ENCODE data around the gene BAZ2B.
"Not testable (repeated sequence)": the region's sequence is repeated elsewhere in the genome, so short reads cannot be mapped to it uniquely, and the experiment has no call there.

BAZ2B gene

GRCh38 chr2:159635006-159635789, 18.9 kb upstream of the BAZ2B start:
- peaks cover 10% of the 10 kb centered on the region for H3K9me3 Mint-ChIP-seq
- H3K36me3 Mint-ChIP-seq, result peaks cover 10% of the 10 kb centered on the region
- DNase-seq (ENCODE audit: low spot score in 2 of 2) (no peak), ATAC-seq (ENCODE audit: low read depth) (no peak)
- no peaks in the 10 kb centered on the region for H3K27me3 Mint-ChIP-seq
- no peak overlapping the region for H3K4me3 Mint-ChIP-seq
- H3K4me1 Mint-ChIP-seq, result no peaks in the 10 kb centered on the region
- no peak overlapping the region for H3K27ac Mint-ChIP-seq

GRCh38 chr2:159633219-159633618, 16.9 kb upstream of the BAZ2B start:
- Mint-ChIP-seq H3K27me3 (no peaks in the 10 kb centered on the region), H3K4me3 (no peak overlapping the region), H3K4me1 (no peaks in the 10 kb centered on the region), H3K9me3 (peaks cover 5% of the 10 kb centered on the region), H3K27ac (no peak overlapping the region), H3K36me3 (peaks cover 9% of the 10 kb centered on the region)
- ATAC-seq (ENCODE audit: low read depth) (no peak), DNase-seq (ENCODE audit: low spot score in 2 of 2) (no peak)

GRCh38 chr2:159625628-159626027, 9.3 kb upstream of the BAZ2B start:
- not testable (repeated sequence) for DNase-seq (ENCODE audit: low spot score in 2 of 2); H3K27me3 Mint-ChIP-seq; H3K9me3 Mint-ChIP-seq; ATAC-seq (ENCODE audit: low read depth); H3K4me1 Mint-ChIP-seq; H3K36me3 Mint-ChIP-seq; H3K4me3 Mint-ChIP-seq; H3K27ac Mint-ChIP-seq

- peaks cover 2% of the 10 kb centered on the region for H3K36me3 Mint-ChIP-seq
- no peak for DNase-seq (ENCODE audit: low spot score in 2 of 2)
Measured at GRCh38 chr2:159623436-159623835, 7.1 kb upstream of the BAZ2B start.

GRCh38 chr2:159622966-159623365, 6.6 kb upstream of the BAZ2B start:
- DNase-seq (ENCODE audit: low spot score in 2 of 2) (no peak), ATAC-seq (ENCODE audit: low read depth) (no peak)
- no peaks in the 10 kb centered on the region for H3K27me3 Mint-ChIP-seq
- peaks cover 5% of the 10 kb centered on the region for H3K9me3 Mint-ChIP-seq
- no peak overlapping the region for H3K27ac Mint-ChIP-seq
- peaks cover 2% of the 10 kb centered on the region for H3K36me3 Mint-ChIP-seq
- no peaks in the 10 kb centered on the region for H3K4me1 Mint-ChIP-seq
- H3K4me3 Mint-ChIP-seq, result no peak overlapping the region

More at GRCh38 chr2:159623436-159623835, 7.1 kb upstream of the BAZ2B start:
- Mint-ChIP-seq H3K4me3 (no peak overlapping the region), H3K4me1 (no peaks in the 10 kb centered on the region), H3K27me3 (no peaks in the 10 kb centered on the region), H3K9me3 (peaks cover 5% of the 10 kb centered on the region), H3K27ac (no peak overlapping the region)
- ATAC-seq (ENCODE audit: low read depth), result no peak

- peaks cover 4% of the 10 kb centered on the region for H3K4me1 Mint-ChIP-seq
- peaks cover 3% of the 10 kb centered on the region for H3K27me3 Mint-ChIP-seq
- DNase-seq (ENCODE audit: low spot score in 2 of 2), result no peak
- no peak overlapping the region for H3K4me3 Mint-ChIP-seq
- peaks cover 2% of the 10 kb centered on the region for H3K36me3 Mint-ChIP-seq
- H3K9me3 Mint-ChIP-seq, result peaks cover 3% of the 10 kb centered on the region
- H3K27ac Mint-ChIP-seq, result no peak overlapping the region
- no peak for ATAC-seq (ENCODE audit: low read depth)
Measured at GRCh38 chr2:159620796-159621195, 4.4 kb upstream of the BAZ2B start.

- Mint-ChIP-seq H3K4me3 (no peak overlapping the region), H3K27ac (no peak overlapping the region), H3K36me3 (no peaks in the 10 kb centered on the region), H3K9me3 (no peaks in the 10 kb centered on the region), H3K27me3 (peaks cover 11% of the 10 kb centered on the region), H3K4me1 (peaks cover 14% of the 10 kb centered on the region)
- DNase-seq (ENCODE audit: low spot score in 2 of 2), result no peak
- no peak for ATAC-seq (ENCODE audit: low read depth)
Measured at GRCh38 chr2:159617646-159618045, 1.3 kb upstream of the BAZ2B start.

GRCh38 chr2:159617100-159617499, 752 bp upstream of the BAZ2B start:
- no peaks in the 10 kb centered on the region for H3K9me3 Mint-ChIP-seq
- DNase-seq (ENCODE audit: low spot score in 2 of 2) (no peak), ATAC-seq (ENCODE audit: low read depth) (no peak)
- H3K27me3 Mint-ChIP-seq, result peaks cover 14% of the 10 kb centered on the region
- no peak overlapping the region for H3K4me3 Mint-ChIP-seq
- no peak overlapping the region for H3K27ac Mint-ChIP-seq
- H3K36me3 Mint-ChIP-seq, result no peaks in the 10 kb centered on the region
- peaks cover 14% of the 10 kb centered on the region for H3K4me1 Mint-ChIP-seq

GRCh38 chr2:159615367-159616285, 722 bp downstream of the BAZ2B start:
- peak overlapping the region; percentile 91 for H3K27ac Mint-ChIP-seq

GRCh38 chr2:159614534-159615366, 1.6 kb downstream of the BAZ2B start:
- H3K4me3 Mint-ChIP-seq, result peak overlapping the region; percentile 95
- peak overlapping the region; percentile 91 for H3K27ac Mint-ChIP-seq
- peaks cover 14% of the 10 kb centered on the region for H3K27me3 Mint-ChIP-seq
- peaks cover 14% of the 10 kb centered on the region for H3K4me1 Mint-ChIP-seq
- ATAC-seq (ENCODE audit: low read depth) (peak; percentile 12), DNase-seq (ENCODE audit: low spot score in 2 of 2) (no peak)
- H3K9me3 Mint-ChIP-seq, result no peaks in the 10 kb centered on the region
- no peaks in the 10 kb centered on the region for H3K36me3 Mint-ChIP-seq

More at GRCh38 chr2:159615367-159616285, 722 bp downstream of the BAZ2B start:
- Mint-ChIP-seq H3K4me3 (peak overlapping the region; percentile 95), H3K36me3 (no peaks in the 10 kb centered on the region), H3K27me3 (peaks cover 14% of the 10 kb centered on the region), H3K9me3 (no peaks in the 10 kb centered on the region), H3K4me1 (peaks cover 14% of the 10 kb centered on the region)
- DNase-seq (ENCODE audit: low spot score in 2 of 2), result peak; percentile 20 to 40
- ATAC-seq (ENCODE audit: low read depth), result peak; percentile 71

GRCh38 chr2:159613651-159614285, 2.6 kb downstream of the BAZ2B start:
- no peak for ATAC-seq (ENCODE audit: low read depth)
- Mint-ChIP-seq H3K4me3 (no peak overlapping the region), H3K4me1 (peaks cover 14% of the 10 kb centered on the region), H3K9me3 (no peaks in the 10 kb centered on the region), H3K27ac (no peak overlapping the region), H3K36me3 (no peaks in the 10 kb centered on the region), H3K27me3 (peaks cover 14% of the 10 kb centered on the region)
- DNase-seq (ENCODE audit: low spot score in 2 of 2), result no peak

- Mint-ChIP-seq H3K4me1 (peaks cover 14% of the 10 kb centered on the region), H3K9me3 (no peaks in the 10 kb centered on the region), H3K27me3 (peaks cover 14% of the 10 kb centered on the region)
Measured at GRCh38 chr2:159613091-159613490, 3.3 kb downstream of the BAZ2B start.

GRCh38 chr2:159612255-159612901, 4.0 kb downstream of the BAZ2B start:
- H3K27me3 Mint-ChIP-seq, result peaks cover 14% of the 10 kb centered on the region
- H3K27ac Mint-ChIP-seq, result no peak overlapping the region
- ATAC-seq (ENCODE audit: low read depth), result no peak
- DNase-seq (ENCODE audit: low spot score in 2 of 2), result no peak
- no peaks in the 10 kb centered on the region for H3K36me3 Mint-ChIP-seq
- no peak overlapping the region for H3K4me3 Mint-ChIP-seq
- H3K9me3 Mint-ChIP-seq, result no peaks in the 10 kb centered on the region
- H3K4me1 Mint-ChIP-seq, result peaks cover 14% of the 10 kb centered on the region

More at GRCh38 chr2:159613091-159613490, 3.3 kb downstream of the BAZ2B start:
- Mint-ChIP-seq H3K27ac (no peak overlapping the region), H3K4me3 (no peak overlapping the region), H3K36me3 (no peaks in the 10 kb centered on the region)
- no peak for DNase-seq (ENCODE audit: low spot score in 2 of 2)
- ATAC-seq (ENCODE audit: low read depth), result no peak

Measured in memory B cell (primary cell).